IMR-90 (cell line): Measurements from ENCODE around the gene NDUFAB1. TPM values are rescaled to one million over a fixed set of nuclear protein-coding genes. Genes with fewer than 3 reads are reported as not detected.

Experiments
- ATAC-seq: fragments of 200-7000 bp; cut with Tn5 transposase; 2 replicates; pipeline ENCODE4 v1.9.1; 2020; ENCODE audit warnings: low read depth, mild to moderate bottlenecking, moderate library complexity
- BruUV-seq: library from RNA; stranded (reverse); fragments of 400-500 nt; replicated peaks from 2 replicates; lab custom pipeline; 2021; lab: Mats Ljungman, UMichigan
- CTCF ChIA-PET: fragments of 300-600 bp; formaldehyde crosslinking; extraction: SDS; loops from one replicate; lab custom pipeline; 2021; ENCODE audit warnings: antibody characterized with exemption; lab: Yijun Ruan, JAX
- POLR2A ChIA-PET: fragments of 300-600 bp; sonication (Branson Sonifier 250); formaldehyde crosslinking; loops from one replicate; lab custom pipeline; 2022; ENCODE audit warnings: antibody characterized with exemption; ENCODE audit not compliant: unreplicated experiment; lab: Charles Lee
- DNase-seq: peaks from one replicate; pipeline ENCODE4 v3.0.0; 2013
- H2AFZ ChIP-seq: replicated peaks from 2 replicates; pipeline ENCODE3; 2013; ENCODE audit warnings: low read length, mild to moderate bottlenecking; ENCODE audit not compliant: poor library complexity
- H2AK5ac ChIP-seq: 2 replicates; pipeline ENCODE4 v1.6.1; 2013; ENCODE audit warnings: low read depth, low read length, inconsistent platforms
- H2AK9ac ChIP-seq: replicated peaks from 2 replicates; pipeline ENCODE3; 2013; ENCODE audit warnings: mild to moderate bottlenecking, low read depth, low read length, moderate library complexity; ENCODE audit not compliant: poor library complexity
- H2BK120ac ChIP-seq: 2 replicates; pipeline ENCODE4 v1.6.1; 2013; ENCODE audit warnings: low read depth, low read length, inconsistent platforms
- H2BK15ac ChIP-seq: 3 replicates; pipeline ENCODE4 v1.6.1; 2013; ENCODE audit warnings: low read depth, low read length, inconsistent platforms
- H2BK20ac ChIP-seq: 2 replicates; pipeline ENCODE4 v1.6.1; 2013; ENCODE audit warnings: low read depth, mild to moderate bottlenecking, inconsistent platforms, low read length, moderate library complexity
- H2BK5ac ChIP-seq: 2 replicates; pipeline ENCODE4 v1.6.1; 2013; ENCODE audit warnings: mild to moderate bottlenecking, low read depth, low read length, inconsistent platforms; ENCODE audit not compliant: poor library complexity, severe bottlenecking
- H3K14ac ChIP-seq: replicated peaks from 2 replicates; pipeline ENCODE4 v1.6.1; 2013; ENCODE audit warnings: low read depth, low read length, inconsistent platforms
- H3K18ac ChIP-seq: 2 replicates; pipeline ENCODE4 v1.6.1; 2013; ENCODE audit warnings: low read depth, low read length, control low read depth
- H3K23ac ChIP-seq: 2 replicates; pipeline ENCODE4 v1.6.1; 2013; ENCODE audit warnings: low read depth, low read length, inconsistent platforms
- H3K27ac ChIP-seq: 2 replicates; pipeline ENCODE4 v1.5.1; 2013; ENCODE audit warnings: mild to moderate bottlenecking, control low read depth, low read length; ENCODE audit not compliant: insufficient read depth
- H3K27me3 ChIP-seq: 2 replicates; pipeline ENCODE4 v1.6.1; 2013; ENCODE audit warnings: low read length; ENCODE audit not compliant: control insufficient read depth, insufficient read depth
- H3K36me3 ChIP-seq: 2 replicates; pipeline ENCODE4 v1.6.1; 2013; ENCODE audit warnings: low read length, mixed read lengths; ENCODE audit not compliant: control insufficient read depth, insufficient read depth
- H3K4ac ChIP-seq: 2 replicates; pipeline ENCODE4 v1.6.1; 2013; ENCODE audit warnings: low read depth, low read length, inconsistent platforms
- H3K4me1 ChIP-seq: 2 replicates; pipeline ENCODE4 v1.6.1; 2013; ENCODE audit warnings: low read length, mixed read lengths; ENCODE audit not compliant: control insufficient read depth, insufficient read depth
- H3K4me2 ChIP-seq: 2 replicates; pipeline ENCODE4 v1.6.1; 2013; ENCODE audit warnings: low read depth, mild to moderate bottlenecking, control low read depth, low read length, moderate library complexity
- H3K4me3 ChIP-seq: 2 replicates; pipeline ENCODE4 v1.5.1; 2013; ENCODE audit warnings: low read depth, mild to moderate bottlenecking, control low read depth, low read length, moderate library complexity; ENCODE audit not compliant: insufficient read depth
- H3K56ac ChIP-seq: 2 replicates; pipeline ENCODE4 v1.6.1; 2013; ENCODE audit warnings: low read length, inconsistent platforms; ENCODE audit not compliant: insufficient read depth; ENCODE audit errors: extremely low read depth
- H3K79me1 ChIP-seq, 2 experiments: 2 replicates each; pipeline ENCODE4 v1.6.1; 2013; ENCODE audit warnings: low read length in 2 of 2, inconsistent platforms in 1 of 2, low read depth in 1 of 2
- H3K9ac ChIP-seq: 2 replicates; pipeline ENCODE4 v1.6.1; 2013; ENCODE audit warnings: low read depth, low read length, control low read depth
- H3K9me1 ChIP-seq: 2 replicates; pipeline ENCODE4 v1.6.1; 2013; ENCODE audit warnings: low read length, inconsistent platforms; ENCODE audit not compliant: insufficient read depth
- H3K9me3 ChIP-seq: 2 replicates; pipeline ENCODE4 v1.6.1; 2013; ENCODE audit warnings: low read length; ENCODE audit not compliant: control insufficient read depth, insufficient read depth
- H4K20me1 ChIP-seq: 2 replicates; pipeline ENCODE4 v1.6.1; 2013; ENCODE audit warnings: low read length, inconsistent platforms; ENCODE audit not compliant: insufficient read depth
- H4K5ac ChIP-seq: 2 replicates; pipeline ENCODE4 v1.6.1; 2013; ENCODE audit warnings: mild to moderate bottlenecking, low read depth, low read length, control low read depth
- H4K8ac ChIP-seq, 2 experiments: 2 replicates each; pipeline ENCODE4 v1.6.1; 2013; ENCODE audit warnings: low read depth in 2 of 2, low read length in 2 of 2, control low read depth in 1 of 2, inconsistent platforms in 1 of 2
- H4K91ac ChIP-seq: 2 replicates; pipeline ENCODE4 v1.6.1; 2013; ENCODE audit warnings: low read depth, low read length, inconsistent platforms; ENCODE audit not compliant: insufficient read depth
- BHLHE40 ChIP-seq: fragments of 150-350 bp; IDR thresholded peaks from 2 replicates; pipeline ENCODE4 v1.6.1; 2016; ENCODE audit warnings: mild to moderate bottlenecking, low read depth, low read length
- CEBPB ChIP-seq: IDR thresholded peaks from 2 replicates; pipeline ENCODE4 v1.6.1; 2012; ENCODE audit warnings: low read depth, low read length, improper control_type of control experiment
- CHD1 ChIP-seq: IDR thresholded peaks from 2 replicates; pipeline ENCODE4 v1.6.1; 2012; ENCODE audit warnings: low read depth, low read length, improper control_type of control experiment
- FOS ChIP-seq: fragments of 150-350 bp; IDR thresholded peaks from 2 replicates; pipeline ENCODE4 v1.6.1; 2016; ENCODE audit warnings: low read depth, low read length
- MAFK ChIP-seq: IDR thresholded peaks from 2 replicates; pipeline ENCODE4 v1.6.1; 2012; ENCODE audit warnings: low read depth, low read length, improper control_type of control experiment
- MAZ ChIP-seq: IDR thresholded peaks from 2 replicates; pipeline ENCODE4 v1.6.1; 2012; ENCODE audit warnings: low read depth, mild to moderate bottlenecking, low read length, improper control_type of control experiment, moderate library complexity, borderline replicate concordance
- MXI1 ChIP-seq: IDR thresholded peaks from 2 replicates; pipeline ENCODE4 v1.6.1; 2012; ENCODE audit warnings: low read depth, mild to moderate bottlenecking, low read length, moderate library complexity, borderline replicate concordance
- NFE2L2 ChIP-seq: fragments of 150-350 bp; IDR thresholded peaks from 2 replicates; pipeline ENCODE4 v1.6.1; 2016; ENCODE audit warnings: low read depth, mild to moderate bottlenecking, low read length
- POLR2A ChIP-seq: IDR thresholded peaks from 2 replicates; pipeline ENCODE4 v1.6.1; 2012; ENCODE audit warnings: mild to moderate bottlenecking, low read depth, low read length
- RAD21 ChIP-seq: IDR thresholded peaks from 2 replicates; pipeline ENCODE4 v1.6.1; 2012; ENCODE audit warnings: low read length, improper control_type of control experiment
- RCOR1 ChIP-seq: IDR thresholded peaks from 2 replicates; pipeline ENCODE4 v1.6.1; 2012; ENCODE audit warnings: mild to moderate bottlenecking, low read length, improper control_type of control experiment; ENCODE audit not compliant: insufficient replicate concordance
- RFX5 ChIP-seq: IDR thresholded peaks from 2 replicates; pipeline ENCODE4 v1.8.0; 2012; ENCODE audit warnings: low read depth, mild to moderate bottlenecking, low read length, moderate library complexity
- SMC3 ChIP-seq: fragments of 150-350 bp; IDR thresholded peaks from 2 replicates; pipeline ENCODE4 v1.6.1; 2016; ENCODE audit warnings: low read depth, mild to moderate bottlenecking, antibody characterized with exemption, low read length, moderate library complexity
- WGBS, 2 experiments: methylation state at CpG; one replicate each; pipeline versions ENCODE4 v1.1.5 to v1.1.7; 2013; ENCODE audit warnings: missing lambda C conversion rate in 2 of 2; ENCODE audit not compliant: insufficient read length in 1 of 2; ENCODE audit errors: extremely low coverage in 2 of 2; 5-methylcytosine and 5-hydroxymethylcytosine counted together
- dilution Hi-C: fragments of 300-500 bp; cut with HindIII; formaldehyde crosslinking; loops from one replicate; pipeline ENCODE4 v1.14.3; 2018; ENCODE audit warnings: low sequenced_read_pairs; ENCODE audit not compliant: unreplicated experiment
- in situ Hi-C: fragments of 300-500 bp; cut with MboI; formaldehyde crosslinking; loops from 3 replicates; pipeline ENCODE4 v1.14.3; 2019; ENCODE audit warnings: low sequenced_read_pairs, inconsistent platforms, mixed read lengths
- intact Hi-C: fragments of 100-400 bp; cut with micrococcal nuclease; formaldehyde crosslinking; loops from 2 replicates; pipeline ENCODE4 v1.10.0; 2022
- polyA plus RNA-seq, 3 experiments: library from polyadenylated mRNA; depleted of rRNA; stranded (reverse); fragments of >200 nt; gene quantifications; 2 replicates each; pipeline ENCODE4 v1.2.3, GENCODE V29; 2012; ENCODE audit warnings: low replicate concordance in 1 of 3
- total RNA-seq: library from RNA; depleted of rRNA; stranded (reverse); fragments of >200 nt; gene quantifications from 2 replicates; pipeline ENCODE4 v1.2.3, GENCODE V29; 2012
- TF ChIP-seq, protein P1 (sequence below): conservative IDR thresholded peaks from 2 replicates; pipeline ENCODE4 v1.5.1; 2012; ENCODE audit warnings: mild to moderate bottlenecking, low read depth, low read length, improper control_type of control experiment
- TF ChIP-seq, protein P2 (sequence below): fragments of 150-350 bp; IDR thresholded peaks from 2 replicates; pipeline ENCODE4 v1.6.1; 2017; ENCODE audit warnings: mild to moderate bottlenecking, antibody characterized with exemption, low read length, low read depth
- TF ChIP-seq, protein P3 (sequence below): fragments of 150-350 bp; IDR thresholded peaks from 2 replicates; pipeline ENCODE4 v1.6.1; 2016; ENCODE audit warnings: low read depth, mild to moderate bottlenecking, low read length, moderate library complexity, borderline replicate concordance

The NDUFAB1 gene
- total and polyA plus RNA-seq, 2 of the 4 experiments (the other 2 are of a cell fraction), result 117 to 146 TPM

DNA sequence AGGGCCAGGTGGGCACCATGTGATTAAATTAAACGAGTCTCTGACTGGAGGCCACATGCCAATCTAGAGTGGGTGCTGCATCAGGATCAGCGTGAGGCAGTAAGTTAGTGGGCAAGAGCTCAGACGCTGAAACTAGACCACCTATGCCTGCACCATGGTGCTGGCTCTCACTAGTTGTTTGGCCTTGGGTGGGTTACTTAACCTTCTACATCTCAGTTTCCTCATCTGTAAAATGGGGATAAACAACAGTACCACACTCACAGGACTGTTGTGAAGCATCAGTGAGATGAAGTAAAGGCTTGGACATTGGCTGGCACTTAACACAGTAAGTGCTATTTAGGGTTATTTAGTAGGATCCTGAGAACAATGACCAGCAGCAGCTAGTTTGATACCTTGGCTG is 5.9 kb downstream of the NDUFAB1 start:
- BruUV-seq, result no TSS peak
- H4K91ac ChIP-seq, result no peak overlapping the region
- H4K5ac ChIP-seq, result no peak overlapping the region
- no peak overlapping the region for H2AK9ac ChIP-seq
- H3K4me3 ChIP-seq, result no peak overlapping the region
- no peak overlapping the region for H3K23ac ChIP-seq
- peaks cover 15% of the 10 kb centered on the region for H3K9me1 ChIP-seq
- H3K4me2 ChIP-seq, result no peak overlapping the region
- TF ChIP-seq CEBPB (no peak), RCOR1 (no peak), MAZ (no peak), BHLHE40 (no peak), RAD21 (no peak), CHD1 (no peak), NFE2L2 (no peak), MXI1 (no peak), POLR2A (no peak), FOS (no peak), MAFK (no peak), SMC3 (no peak), RFX5 (no peak)
- TF ChIP-seq, protein P1, sequence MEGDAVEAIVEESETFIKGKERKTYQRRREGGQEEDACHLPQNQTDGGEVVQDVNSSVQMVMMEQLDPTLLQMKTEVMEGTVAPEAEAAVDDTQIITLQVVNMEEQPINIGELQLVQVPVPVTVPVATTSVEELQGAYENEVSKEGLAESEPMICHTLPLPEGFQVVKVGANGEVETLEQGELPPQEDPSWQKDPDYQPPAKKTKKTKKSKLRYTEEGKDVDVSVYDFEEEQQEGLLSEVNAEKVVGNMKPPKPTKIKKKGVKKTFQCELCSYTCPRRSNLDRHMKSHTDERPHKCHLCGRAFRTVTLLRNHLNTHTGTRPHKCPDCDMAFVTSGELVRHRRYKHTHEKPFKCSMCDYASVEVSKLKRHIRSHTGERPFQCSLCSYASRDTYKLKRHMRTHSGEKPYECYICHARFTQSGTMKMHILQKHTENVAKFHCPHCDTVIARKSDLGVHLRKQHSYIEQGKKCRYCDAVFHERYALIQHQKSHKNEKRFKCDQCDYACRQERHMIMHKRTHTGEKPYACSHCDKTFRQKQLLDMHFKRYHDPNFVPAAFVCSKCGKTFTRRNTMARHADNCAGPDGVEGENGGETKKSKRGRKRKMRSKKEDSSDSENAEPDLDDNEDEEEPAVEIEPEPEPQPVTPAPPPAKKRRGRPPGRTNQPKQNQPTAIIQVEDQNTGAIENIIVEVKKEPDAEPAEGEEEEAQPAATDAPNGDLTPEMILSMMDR, result no peak
- TF ChIP-seq, protein P2, sequence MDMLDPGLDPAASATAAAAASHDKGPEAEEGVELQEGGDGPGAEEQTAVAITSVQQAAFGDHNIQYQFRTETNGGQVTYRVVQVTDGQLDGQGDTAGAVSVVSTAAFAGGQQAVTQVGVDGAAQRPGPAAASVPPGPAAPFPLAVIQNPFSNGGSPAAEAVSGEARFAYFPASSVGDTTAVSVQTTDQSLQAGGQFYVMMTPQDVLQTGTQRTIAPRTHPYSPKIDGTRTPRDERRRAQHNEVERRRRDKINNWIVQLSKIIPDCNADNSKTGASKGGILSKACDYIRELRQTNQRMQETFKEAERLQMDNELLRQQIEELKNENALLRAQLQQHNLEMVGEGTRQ, result no peak
- TF ChIP-seq, protein P3, sequence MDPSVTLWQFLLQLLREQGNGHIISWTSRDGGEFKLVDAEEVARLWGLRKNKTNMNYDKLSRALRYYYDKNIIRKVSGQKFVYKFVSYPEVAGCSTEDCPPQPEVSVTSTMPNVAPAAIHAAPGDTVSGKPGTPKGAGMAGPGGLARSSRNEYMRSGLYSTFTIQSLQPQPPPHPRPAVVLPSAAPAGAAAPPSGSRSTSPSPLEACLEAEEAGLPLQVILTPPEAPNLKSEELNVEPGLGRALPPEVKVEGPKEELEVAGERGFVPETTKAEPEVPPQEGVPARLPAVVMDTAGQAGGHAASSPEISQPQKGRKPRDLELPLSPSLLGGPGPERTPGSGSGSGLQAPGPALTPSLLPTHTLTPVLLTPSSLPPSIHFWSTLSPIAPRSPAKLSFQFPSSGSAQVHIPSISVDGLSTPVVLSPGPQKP, result no peak
- H4K8ac ChIP-seq, result no peak overlapping the region
- no peak overlapping the region for H2AK5ac ChIP-seq
- in situ Hi-C loops (no loop called here), intact Hi-C loops (no loop called here), dilution Hi-C loops (no loop called here)
- H3K56ac ChIP-seq, result no peak overlapping the region
- H3K27me3 ChIP-seq, result no peaks in the 10 kb centered on the region
- no peak overlapping the region for H3K18ac ChIP-seq
- no peak overlapping the region for H3K4ac ChIP-seq
- peaks cover 26 to 77% of the 10 kb centered on the region in 2 experiments for H3K79me1 ChIP-seq
- H2BK5ac ChIP-seq, result no peak overlapping the region
- no peak overlapping the region for H3K14ac ChIP-seq
- ATAC-seq (no peak), DNase-seq (no peak)
- no peak overlapping the region for H3K27ac ChIP-seq
- peaks cover 26% of the 10 kb centered on the region for H4K20me1 ChIP-seq
- H3K36me3 ChIP-seq, result peaks cover 40% of the 10 kb centered on the region
- H3K9me3 ChIP-seq, result no peaks in the 10 kb centered on the region
- H2BK20ac ChIP-seq, result no peak overlapping the region
- 40% methylated on average over 1 of the region's 3 CpGs; no CpG with 5 or more reads in 1 of the 2 experiments for WGBS, 2 experiments
- ChIA-PET POLR2A (no interaction called here), CTCF (no interaction called here)
- no peak overlapping the region for H2AFZ ChIP-seq
- H2BK15ac ChIP-seq, result no peak overlapping the region
- H2BK120ac ChIP-seq, result no peak overlapping the region
- H3K4me1 ChIP-seq, result peaks cover 9% of the 10 kb centered on the region
- H3K9ac ChIP-seq, result no peak overlapping the region
